Lower leg skin (tissue), 4 donors: ENCODE measurements around the gene FBRSL1. TPM values are rescaled to one million over a fixed set of nuclear protein-coding genes. Genes with fewer than 3 reads are reported as not detected.

Experiments
- DNase-seq, 2 donors: peaks; one replicate each; pipeline ENCODE4 v3.0.0-alpha.2; 2019; ENCODE audit warnings: low spot score in 2 of 2
- H3K4me3 ChIP-seq: fragments of 200-600 bp; sonication (generic); 2 replicates; pipeline ENCODE4 v1.5.1; 2017; ENCODE audit warnings: mild to moderate bottlenecking, low read depth; ENCODE audit not compliant: poor library complexity, severe bottlenecking
- POLR2A ChIP-seq, 2 donors: fragments of 450-650 bp; IDR thresholded peaks; one replicate each; pipeline ENCODE4 v1.6.1; 2016 to 2017; ENCODE audit warnings: antibody characterized with exemption in 2 of 2, mild to moderate bottlenecking in 1 of 2, moderate library complexity in 1 of 2
- WGBS, 2 donors: methylation state at CpG; one replicate each; pipeline ENCODE4 v1.1.5; 2018; 5-methylcytosine and 5-hydroxymethylcytosine counted together
- intact Hi-C: fragments of 100-400 bp; cut with DNase I; formaldehyde crosslinking; loops from one replicate; pipeline ENCODE4 v1.15.0; 2023; ENCODE audit warnings: low total_unique reads
- total RNA-seq, 4 donors: library from RNA; depleted of rRNA; stranded (reverse); fragments of >200 nt; gene quantifications; one replicate each; pipeline ENCODE4 v1.1.0, GENCODE V29; 2016
- TF ChIP-seq, protein P1 (sequence below), 3 donors: fragments of 450-650 bp; IDR thresholded peaks; one replicate each; pipeline ENCODE4 v1.5.1; 2016; ENCODE audit warnings: antibody characterized with exemption in 3 of 3, mild to moderate bottlenecking in 3 of 3, moderate library complexity in 2 of 3

FBRSL1 gene
- total RNA-seq, 4 donors from 2014 or later = 15.5 to 250 (median 19.6) TPM

DNA sequence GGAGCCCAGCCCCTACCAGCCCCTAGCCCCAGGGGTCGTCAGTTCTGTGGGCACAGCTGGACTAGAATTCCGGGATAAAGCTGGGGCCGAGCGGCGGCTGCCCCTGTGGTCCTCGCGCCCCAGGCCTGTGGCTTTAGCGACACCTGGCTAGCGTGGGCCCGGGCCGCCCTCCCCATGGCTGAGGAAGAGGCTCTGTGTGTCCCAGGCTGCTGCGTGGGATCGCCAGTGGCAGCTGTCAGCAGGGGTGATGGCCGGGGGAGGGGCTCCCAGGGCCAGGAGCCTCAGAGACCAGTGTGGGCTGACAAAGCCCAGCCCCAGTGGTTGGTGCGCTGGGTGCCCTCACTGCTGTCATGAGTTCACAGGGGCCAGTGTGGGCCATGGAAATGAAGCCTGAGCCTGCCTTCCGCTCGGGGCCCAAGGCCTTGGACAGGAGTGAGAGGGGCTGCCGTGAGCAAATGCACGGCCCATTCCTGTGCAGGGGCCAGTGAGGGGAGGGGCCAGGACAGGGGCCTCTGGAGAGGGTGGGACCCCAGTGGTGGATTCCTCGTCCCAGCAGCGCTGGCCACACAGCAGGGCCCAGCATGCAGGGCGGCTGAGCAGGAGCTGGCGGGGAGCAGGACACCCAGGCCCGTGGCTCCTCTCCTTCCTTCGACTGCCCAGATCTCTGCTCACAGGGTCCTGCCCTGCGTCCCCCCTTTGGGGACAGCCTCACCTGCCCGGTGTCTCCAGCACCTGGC is 11.4 kb downstream of the FBRSL1 start:
- H3K4me3 ChIP-seq = no peak overlapping the region
- TF ChIP-seq POLR2A (IDR thresholded peaks at IDR 0.05) = no peak
- TF ChIP-seq, protein P1, sequence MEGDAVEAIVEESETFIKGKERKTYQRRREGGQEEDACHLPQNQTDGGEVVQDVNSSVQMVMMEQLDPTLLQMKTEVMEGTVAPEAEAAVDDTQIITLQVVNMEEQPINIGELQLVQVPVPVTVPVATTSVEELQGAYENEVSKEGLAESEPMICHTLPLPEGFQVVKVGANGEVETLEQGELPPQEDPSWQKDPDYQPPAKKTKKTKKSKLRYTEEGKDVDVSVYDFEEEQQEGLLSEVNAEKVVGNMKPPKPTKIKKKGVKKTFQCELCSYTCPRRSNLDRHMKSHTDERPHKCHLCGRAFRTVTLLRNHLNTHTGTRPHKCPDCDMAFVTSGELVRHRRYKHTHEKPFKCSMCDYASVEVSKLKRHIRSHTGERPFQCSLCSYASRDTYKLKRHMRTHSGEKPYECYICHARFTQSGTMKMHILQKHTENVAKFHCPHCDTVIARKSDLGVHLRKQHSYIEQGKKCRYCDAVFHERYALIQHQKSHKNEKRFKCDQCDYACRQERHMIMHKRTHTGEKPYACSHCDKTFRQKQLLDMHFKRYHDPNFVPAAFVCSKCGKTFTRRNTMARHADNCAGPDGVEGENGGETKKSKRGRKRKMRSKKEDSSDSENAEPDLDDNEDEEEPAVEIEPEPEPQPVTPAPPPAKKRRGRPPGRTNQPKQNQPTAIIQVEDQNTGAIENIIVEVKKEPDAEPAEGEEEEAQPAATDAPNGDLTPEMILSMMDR (IDR thresholded peaks at IDR 0.05) = no peak
- intact Hi-C loops = no loop called here
- 88 to 94% methylated on average over 20 to 25 of the region's 27 CpGs for WGBS, 2 donors
- DNase-seq = no peak

DNA sequence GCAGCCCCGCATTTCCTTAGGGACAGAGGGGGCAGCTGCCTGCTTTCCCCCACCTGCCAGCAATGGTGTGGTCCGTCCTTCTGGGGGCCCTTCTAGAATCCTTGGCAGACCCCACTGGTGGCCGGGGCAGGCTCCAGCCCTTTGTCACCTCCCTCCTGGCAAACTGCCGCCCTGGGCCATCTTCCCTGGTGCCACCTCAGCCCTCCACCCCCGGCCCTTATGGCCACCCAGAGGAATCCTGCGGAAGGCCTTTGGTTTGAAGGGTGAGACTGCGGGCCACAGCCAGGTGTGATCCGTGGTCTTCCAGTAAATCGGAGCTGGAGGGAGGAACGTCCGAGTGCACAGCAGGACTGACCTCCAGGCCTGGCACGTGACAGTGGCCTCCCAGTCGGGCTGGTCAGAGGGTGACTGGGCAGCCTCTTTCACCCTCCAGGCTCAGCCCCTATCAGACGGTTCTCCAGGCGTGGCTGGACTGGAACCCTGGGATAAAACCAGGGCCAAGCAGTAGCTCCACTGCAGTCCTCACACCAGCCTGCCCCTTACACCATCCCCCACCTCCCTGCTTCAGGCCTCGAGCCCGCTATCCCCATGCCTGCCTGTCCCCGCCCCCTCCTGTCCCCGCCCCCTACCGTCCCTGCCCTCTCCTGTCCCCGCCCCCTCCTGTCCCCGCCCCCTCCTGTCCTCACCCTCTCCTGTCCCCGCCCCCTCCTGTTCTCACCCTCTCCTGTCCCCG is 12.4 kb downstream of the FBRSL1 start:
- H3K4me3 ChIP-seq = no peak overlapping the region
- WGBS, 2 donors = 84 to 86% methylated on average over 20 to 24 of the region's 24 CpGs
- no peak for DNase-seq
- intact Hi-C loops = no loop called here
- no peak for TF ChIP-seq POLR2A (IDR thresholded peaks at IDR 0.05)
- TF ChIP-seq, protein P1 (IDR thresholded peaks at IDR 0.05) = no peak

DNA sequence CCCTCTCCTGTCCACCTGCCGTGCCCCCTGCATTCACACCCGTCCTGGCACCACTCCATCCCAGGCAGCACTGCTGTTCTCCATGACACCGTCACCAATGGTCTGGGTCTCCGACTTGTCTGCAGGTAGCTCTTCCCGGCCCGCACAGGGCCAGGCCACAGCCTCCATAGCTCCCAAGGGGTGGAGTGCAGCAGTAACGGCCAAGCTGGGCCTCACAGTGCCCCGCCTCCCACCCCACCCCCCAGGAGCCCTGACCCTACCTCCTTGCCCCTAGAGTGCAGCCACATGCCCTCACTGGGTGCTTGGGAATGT is 12.9 kb downstream of the FBRSL1 start:
- DNase-seq = no peak
- TF ChIP-seq, protein P1 (IDR thresholded peaks at IDR 0.05) = no peak
- no peak for TF ChIP-seq POLR2A (IDR thresholded peaks at IDR 0.05)
- H3K4me3 ChIP-seq = no peak overlapping the region
- WGBS, 2 donors = 65 to 77% methylated on average over 6 to 7 of the region's 8 CpGs
- intact Hi-C loops = no loop called here

DNA sequence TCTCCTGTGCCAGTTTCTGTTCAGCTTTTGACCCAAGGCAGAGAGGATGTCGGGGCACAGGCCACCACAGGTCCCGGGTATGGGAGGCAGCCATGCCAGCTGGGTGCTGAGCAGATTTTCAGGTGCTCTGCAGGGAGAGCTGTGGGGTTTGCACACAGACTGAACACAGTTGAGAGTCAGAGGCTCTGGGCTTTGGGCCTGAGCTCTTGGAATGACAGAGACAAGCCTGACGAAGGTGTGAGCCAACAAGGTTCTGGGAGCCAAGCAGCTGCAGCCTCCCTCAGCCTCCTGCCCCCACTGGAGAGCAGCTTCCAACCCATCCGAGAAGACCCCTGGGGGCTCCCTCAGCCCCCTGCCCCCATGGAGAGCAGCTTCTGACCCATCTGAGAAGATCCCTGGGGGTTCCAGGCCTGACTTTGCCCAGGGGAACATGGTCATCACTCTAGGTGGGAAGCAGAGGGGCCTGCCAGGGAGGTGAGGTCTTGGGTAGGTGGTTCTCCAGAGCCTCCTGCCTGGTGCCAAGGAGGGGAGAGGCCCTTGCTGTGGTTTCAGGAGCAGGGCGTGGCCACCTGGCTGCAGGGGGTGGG is 13.8 kb downstream of the FBRSL1 start:
- intact Hi-C loops = no loop called here
- DNase-seq = no peak
- no peak overlapping the region for H3K4me3 ChIP-seq
- TF ChIP-seq POLR2A (IDR thresholded peaks at IDR 0.05) = no peak
- TF ChIP-seq, protein P1 (IDR thresholded peaks at IDR 0.05) = no peak
- WGBS, 2 donors = 59 to 70% methylated on average over 4 to 5 of the region's 5 CpGs

DNA sequence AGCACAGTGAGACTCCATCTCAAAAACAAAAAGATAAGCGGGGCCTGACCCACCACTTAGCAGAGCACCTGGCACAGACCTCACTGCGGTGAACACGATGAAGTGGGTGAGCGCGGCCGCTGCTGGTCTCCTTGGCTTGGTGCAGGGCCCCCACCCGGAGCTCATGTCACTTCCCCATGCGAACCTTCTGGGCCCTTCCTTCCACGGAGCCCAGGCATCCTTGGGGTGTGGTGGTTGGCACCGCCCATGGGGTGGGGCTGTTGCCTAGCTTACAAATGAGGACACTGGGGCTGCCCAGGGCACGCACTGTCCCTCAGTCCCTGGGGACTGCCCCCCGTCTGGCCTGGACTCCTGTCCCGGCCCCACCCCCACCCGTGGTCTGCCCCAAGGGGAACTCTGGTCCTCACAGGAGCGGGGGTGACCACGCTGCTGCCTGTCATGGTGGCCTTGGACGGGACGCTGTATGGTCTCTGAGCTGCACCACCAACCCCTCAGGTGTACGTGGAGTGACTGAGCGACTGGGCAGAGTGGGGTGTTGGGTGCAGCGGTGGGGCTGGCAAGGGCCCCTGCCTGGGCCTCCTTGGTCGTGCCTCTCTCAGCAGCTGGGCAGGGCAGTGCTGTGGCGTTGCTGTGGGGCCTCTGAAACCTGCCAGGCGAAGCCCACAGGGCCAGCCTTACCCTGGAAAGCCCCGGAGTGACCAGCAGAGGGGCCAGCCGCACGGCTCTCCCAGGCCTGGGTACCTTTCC is 15.3 kb downstream of the FBRSL1 start:
- DNase-seq = peak in 1 of 2 donors; percentile 40
- 71 to 78% methylated on average over 14 to 24 of the region's 27 CpGs for WGBS, 2 donors

More for the DNA sequence above, 15.3 kb downstream of the FBRSL1 start:
- intact Hi-C loops = no loop called here
- H3K4me3 ChIP-seq = no peak overlapping the region
- no peak for TF ChIP-seq POLR2A (IDR thresholded peaks at IDR 0.05)
- TF ChIP-seq, protein P1 (IDR thresholded peaks at IDR 0.05) = no peak
